NB4 (cell line): ENCODE results near the gene TMX4.

Experiments used
- DNase-seq: peaks from one replicate; pipeline ENCODE4 v3.0.0; 2010; ENCODE audit warnings: low read depth
- H3K4me3 ChIP-seq: one replicate; pipeline ENCODE4 v1.5.1; 2011; ENCODE audit warnings: mild to moderate bottlenecking, low read depth, low read length, moderate library complexity
- CTCF ChIP-seq: IDR thresholded peaks from one replicate; pipeline ENCODE4 v1.5.1; 2012; ENCODE audit warnings: low read depth, low read length
- MAX ChIP-seq: IDR thresholded peaks from 2 replicates; pipeline ENCODE4 v1.6.1; 2011; ENCODE audit warnings: low read depth, low read length
- MYC ChIP-seq: IDR thresholded peaks from 2 replicates; pipeline ENCODE4 v1.6.1; 2011; ENCODE audit warnings: low read depth, low read length
- POLR2A ChIP-seq: IDR thresholded peaks from 2 replicates; pipeline ENCODE4 v1.6.1; 2011; ENCODE audit warnings: mild to moderate bottlenecking; ENCODE audit not compliant: insufficient read length; ENCODE audit errors: extremely low read depth

TMX4 gene

GRCh38 chr20:8019246-8019997, at the start of gene TMX4:
Gene TMX4, minus strand, starts transcription at chr20:8019761. Its CDS starts 148 bp downstream, at chr20:8019613.
- peak within 1 kb of the TSS; percentile 76 for H3K4me3 ChIP-seq
- TF ChIP-seq POLR2A (peak; percentile 84), MYC (no peak), CTCF (peak; percentile 22), MAX (peak; percentile 70)
- peak; percentile 99 for DNase-seq

GRCh38 chr20:8067082-8067481, 47.5 kb upstream of the TMX4 start:
- no peak for DNase-seq
- no peak overlapping the region for H3K4me3 ChIP-seq
- no peak for TF ChIP-seq POLR2A
- TF ChIP-seq MYC = no peak
- no peak for TF ChIP-seq CTCF
- TF ChIP-seq MAX = no peak

- TF ChIP-seq CTCF = no peak
- no peak for TF ChIP-seq POLR2A
- no peak for TF ChIP-seq MAX
- TF ChIP-seq MYC = no peak
- no peak overlapping the region for H3K4me3 ChIP-seq
- DNase-seq = no peak
Observed at GRCh38 chr20:8066662-8067061, 47.1 kb upstream of the TMX4 start.

- H3K4me3 ChIP-seq = no peak overlapping the region
- TF ChIP-seq MYC (no peak), POLR2A (no peak), CTCF (no peak), MAX (no peak)
- no peak for DNase-seq
Observed at GRCh38 chr20:8065691-8066090, 46.1 kb upstream of the TMX4 start.

- TF ChIP-seq MAX = no peak
- no peak for TF ChIP-seq CTCF
- no peak for TF ChIP-seq MYC
- no peak for TF ChIP-seq POLR2A
- H3K4me3 ChIP-seq = no peak overlapping the region
- DNase-seq = no peak
Observed at GRCh38 chr20:8062756-8063155, 43.2 kb upstream of the TMX4 start.
